ENCODE data around the gene SLC6A12.

SLC6A12 gene

DNA sequence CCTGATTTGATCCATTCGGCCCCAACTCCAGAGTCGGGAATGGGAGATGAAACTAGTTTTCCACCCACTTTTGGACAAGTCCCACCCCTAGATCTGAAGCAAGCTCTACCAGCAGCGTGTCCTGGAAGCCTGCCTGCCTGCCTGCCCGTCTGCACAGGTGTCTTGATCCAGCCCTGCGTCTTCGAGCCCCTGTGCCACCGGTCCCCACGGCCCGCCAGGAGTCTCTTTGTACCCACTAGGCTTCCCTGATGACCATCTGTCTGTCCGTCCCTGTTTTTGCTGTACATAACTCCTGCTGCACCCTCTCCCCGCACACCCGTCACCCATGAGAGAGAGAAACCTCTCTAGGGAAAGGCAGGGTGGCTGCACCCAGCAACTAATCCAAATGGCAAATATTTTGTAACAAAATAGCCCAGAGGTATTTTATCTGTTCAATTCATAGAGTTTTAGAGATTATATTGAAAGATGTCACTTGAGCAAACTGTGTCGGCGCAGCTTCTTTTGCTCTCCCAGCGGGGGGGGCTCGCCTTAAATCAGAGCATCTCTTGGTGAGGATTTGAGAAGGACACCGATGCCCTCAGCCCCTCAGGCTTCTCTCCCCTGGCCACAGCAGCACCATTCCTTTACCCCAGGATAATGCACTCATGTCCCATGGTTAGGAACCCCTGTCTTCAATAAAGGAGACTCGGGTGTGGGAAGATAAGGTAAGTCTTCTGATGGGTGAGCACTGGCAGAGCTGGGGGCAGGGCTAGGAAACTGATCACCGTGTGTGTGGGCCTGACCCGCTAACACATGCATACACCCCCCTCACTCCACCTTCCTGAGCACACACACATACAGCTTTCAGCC, 35.8 kb downstream of the SLC6A12 start:
- DNase-seq (ENCODE audit: low read depth in 2 of 2): no peak

- DNase-seq (ENCODE audit: low read depth in 2 of 2): no peak
These were observed 36.5 kb downstream of the SLC6A12 start for GRCh38 chr12:177336-177979.

DNA sequence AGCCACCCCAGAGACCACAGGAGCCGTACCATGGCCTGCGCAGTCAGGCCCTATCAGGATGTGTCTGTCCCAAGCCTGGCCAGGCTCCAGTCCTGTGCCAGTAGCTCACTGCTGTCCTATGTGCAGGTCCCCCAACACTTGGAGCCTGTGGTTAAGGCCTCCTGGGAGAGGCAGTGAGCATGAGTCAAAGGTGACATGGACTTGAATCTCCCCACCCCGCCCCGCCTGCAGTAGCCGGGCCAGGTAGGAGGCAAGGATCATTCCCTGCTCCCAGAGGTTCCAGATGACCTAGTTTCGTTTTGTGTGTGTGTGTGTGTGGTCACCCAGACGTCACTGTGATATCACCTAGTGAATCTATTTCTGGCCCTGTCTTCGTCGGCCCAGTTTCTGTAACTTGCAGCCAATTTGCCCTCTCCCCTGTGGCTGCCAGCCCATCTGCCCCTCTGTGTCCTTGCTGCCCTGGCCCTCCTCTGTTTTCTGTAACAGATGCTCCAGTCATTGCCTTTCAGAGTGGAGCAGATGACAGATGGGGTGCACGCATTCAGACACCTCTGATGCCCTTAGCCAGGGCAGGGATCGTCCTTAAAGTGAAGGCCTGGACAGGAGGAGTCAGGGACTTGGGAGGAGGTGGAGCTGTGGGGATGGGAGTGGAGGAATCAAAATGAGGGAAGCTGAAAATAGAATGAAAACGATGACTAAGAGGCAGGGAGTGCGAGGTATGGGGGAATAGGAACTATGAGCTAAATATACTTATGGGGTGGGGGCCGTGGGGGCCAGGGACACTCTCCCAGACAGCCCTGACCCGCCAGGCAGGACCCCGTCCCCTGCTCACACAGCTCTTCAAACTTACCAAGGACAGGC, 37.4 kb downstream of the SLC6A12 start:
- DNase-seq (ENCODE audit: low read depth in 2 of 2): no peak

- DNase-seq (ENCODE audit: low read depth in 2 of 2): no peak
These were observed 38.2 kb downstream of the SLC6A12 start for GRCh38 chr12:175759-176158.

- DNase-seq (ENCODE audit: low read depth in 2 of 2): no peak
These were observed 38.7 kb downstream of the SLC6A12 start for GRCh38 chr12:175250-175649.

GRCh38 chr12:174596-174995, 39.4 kb downstream of the SLC6A12 start:
- DNase-seq (ENCODE audit: low read depth in 2 of 2): no peak

- no peak for DNase-seq (ENCODE audit: low read depth in 2 of 2)
These were observed 39.8 kb downstream of the SLC6A12 start for GRCh38 chr12:174124-174523.

- DNase-seq (ENCODE audit: low read depth in 2 of 2): no peak
These were observed 41.2 kb downstream of the SLC6A12 start for GRCh38 chr12:172732-173161.

- DNase-seq (ENCODE audit: low read depth in 2 of 2): no peak
These were observed 41.9 kb downstream of the SLC6A12 start for GRCh38 chr12:171743-172676.

- no peak for DNase-seq (ENCODE audit: low read depth in 2 of 2)
These were observed 42.7 kb downstream of the SLC6A12 start for GRCh38 chr12:171276-171675.

DNA sequence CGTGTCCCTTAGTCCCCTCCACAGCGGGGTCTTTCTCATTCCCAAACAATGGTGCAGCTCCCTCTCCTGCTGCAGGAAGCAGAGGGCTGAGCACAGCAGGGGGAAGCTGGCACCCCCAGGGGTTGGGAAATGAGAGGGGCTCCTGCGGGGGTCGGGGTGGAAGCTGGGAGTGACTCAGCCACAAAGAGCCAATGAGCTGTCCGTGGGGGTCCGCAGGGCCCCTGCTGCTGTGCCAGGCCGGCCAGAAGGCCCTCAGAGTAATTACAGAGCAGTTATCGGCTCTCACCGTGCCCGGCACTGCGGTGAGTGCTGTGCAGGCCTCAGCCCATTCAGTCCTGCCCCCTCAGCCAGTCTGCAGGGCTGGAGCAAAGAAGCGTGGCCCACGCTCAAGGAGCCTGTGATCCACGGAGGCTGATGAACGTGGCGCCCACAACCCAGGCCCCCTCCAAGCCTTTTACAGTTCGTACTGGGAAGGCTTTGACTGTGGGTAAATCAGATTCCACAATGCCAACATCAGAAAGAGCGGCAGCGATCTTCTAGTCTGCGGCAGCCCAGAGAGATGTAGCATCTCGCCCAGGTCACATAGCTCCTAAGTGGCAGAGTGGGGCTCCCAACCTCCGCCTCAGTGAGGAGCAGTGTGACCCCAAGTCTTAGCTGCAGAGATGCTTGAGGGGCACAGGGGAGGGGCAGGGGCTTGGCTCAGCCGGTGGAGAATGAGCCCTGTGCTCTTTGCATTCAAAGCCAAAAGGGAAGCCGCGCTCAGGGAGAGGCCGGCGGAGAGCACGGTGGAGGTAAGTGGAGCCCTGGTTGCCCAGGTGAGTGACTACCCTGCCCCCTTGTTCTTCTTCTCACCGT, 43.4 kb downstream of the SLC6A12 start:
- no peak for DNase-seq (ENCODE audit: low read depth in 2 of 2)

- no peak for DNase-seq (ENCODE audit: low read depth in 2 of 2)
These were observed 44.2 kb downstream of the SLC6A12 start for GRCh38 chr12:169528-170370.

DNA sequence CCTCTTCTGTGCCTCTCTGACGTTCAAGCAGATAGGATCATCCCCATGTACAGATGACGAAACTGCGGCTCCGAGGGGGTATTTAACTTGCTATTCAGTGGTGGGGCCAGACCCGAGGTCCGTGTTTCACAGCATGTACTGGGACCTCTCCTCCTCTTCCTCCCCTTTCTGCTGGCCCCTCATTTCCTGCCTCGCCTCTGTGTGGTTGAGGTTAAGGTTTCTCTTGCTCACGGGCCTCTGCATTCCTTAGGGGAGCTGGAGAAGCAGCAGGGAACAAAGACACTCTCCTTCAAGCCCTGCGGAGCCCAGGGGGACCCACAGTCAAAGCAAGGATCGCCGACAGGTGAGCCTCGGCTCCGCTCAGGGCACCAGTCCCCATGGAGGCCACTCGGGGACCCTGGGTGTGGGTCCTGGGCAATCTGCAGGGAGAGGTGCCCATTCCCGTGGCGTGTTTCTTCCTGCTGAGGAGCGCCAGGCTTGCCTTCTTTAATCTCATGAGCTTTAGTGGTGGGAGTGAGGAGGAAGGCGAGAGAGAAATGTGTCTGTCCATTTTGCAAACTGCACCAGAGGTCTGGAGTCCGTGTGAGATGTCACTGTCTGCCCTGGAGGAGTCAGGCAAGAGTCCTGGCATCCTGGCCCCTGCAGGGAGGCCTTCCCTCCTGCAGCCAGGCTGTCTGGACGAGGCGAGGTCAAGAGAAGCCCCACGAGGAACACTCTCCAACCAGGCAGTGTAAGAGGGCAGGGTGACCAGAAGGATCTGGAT, 45.0 kb downstream of the SLC6A12 start:
- DNase-seq (ENCODE audit: low read depth in 2 of 2): no peak

DNA sequence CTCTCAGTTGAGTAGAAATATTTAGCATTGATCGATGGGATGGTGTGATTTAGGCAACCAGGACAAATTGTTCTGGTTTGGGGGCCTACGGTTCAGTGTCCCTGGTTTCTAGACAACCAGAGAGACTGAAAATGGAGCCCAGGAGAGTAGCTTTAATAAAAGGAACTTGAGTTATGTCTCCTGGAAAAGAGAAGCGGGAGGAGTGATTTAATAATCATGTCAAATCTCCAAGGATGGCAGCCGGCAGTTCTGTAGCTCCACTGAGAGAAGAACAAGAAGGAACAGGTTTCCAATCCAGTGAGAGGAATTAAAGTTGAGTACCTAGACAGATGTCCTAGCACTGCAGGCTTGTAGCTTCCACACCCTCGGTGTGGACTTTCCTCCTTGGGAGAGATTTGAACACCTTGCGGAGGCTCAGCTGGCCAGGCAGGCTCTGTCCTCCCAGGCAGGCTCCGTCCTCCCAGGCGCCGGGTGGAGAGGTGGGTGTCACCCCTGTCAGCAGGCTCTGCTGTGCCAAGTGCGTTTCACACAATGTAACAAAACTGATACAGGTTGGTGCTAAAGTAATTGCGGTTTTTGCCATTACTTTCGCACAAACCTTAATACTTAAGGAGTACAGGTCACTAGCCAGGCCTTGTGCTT, 45.9 kb downstream of the SLC6A12 start:
- no peak for DNase-seq (ENCODE audit: low read depth in 2 of 2)

- DNase-seq (ENCODE audit: low read depth in 2 of 2): no peak
These were observed 47.4 kb downstream of the SLC6A12 start for GRCh38 chr12:166425-167075.

DNA sequence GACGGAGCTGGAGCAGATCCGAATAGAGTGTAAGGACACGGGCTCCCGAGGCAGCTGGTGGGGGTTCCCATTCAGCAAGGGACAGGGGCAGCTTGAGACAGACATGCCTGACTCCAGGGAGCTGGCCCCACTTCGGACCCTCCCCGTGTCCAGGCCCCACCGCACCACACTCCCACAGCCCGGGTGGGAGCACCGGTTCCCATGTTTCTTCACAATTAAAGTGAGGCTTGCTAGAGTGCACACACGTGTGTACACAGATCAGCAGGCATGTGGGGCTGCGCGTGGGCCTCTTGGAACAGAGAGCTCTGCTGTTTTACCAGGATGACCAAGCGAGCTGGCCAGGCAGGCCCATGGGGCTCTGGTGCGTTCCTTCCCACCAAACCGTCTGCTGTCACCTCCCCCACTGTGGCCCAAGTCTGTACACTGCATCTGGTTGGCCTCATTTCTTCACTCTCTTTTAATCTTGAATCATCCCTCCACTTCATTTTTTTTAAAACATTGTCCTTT, 48.0 kb downstream of the SLC6A12 start:
- no peak for DNase-seq (ENCODE audit: low read depth in 2 of 2)

DNA sequence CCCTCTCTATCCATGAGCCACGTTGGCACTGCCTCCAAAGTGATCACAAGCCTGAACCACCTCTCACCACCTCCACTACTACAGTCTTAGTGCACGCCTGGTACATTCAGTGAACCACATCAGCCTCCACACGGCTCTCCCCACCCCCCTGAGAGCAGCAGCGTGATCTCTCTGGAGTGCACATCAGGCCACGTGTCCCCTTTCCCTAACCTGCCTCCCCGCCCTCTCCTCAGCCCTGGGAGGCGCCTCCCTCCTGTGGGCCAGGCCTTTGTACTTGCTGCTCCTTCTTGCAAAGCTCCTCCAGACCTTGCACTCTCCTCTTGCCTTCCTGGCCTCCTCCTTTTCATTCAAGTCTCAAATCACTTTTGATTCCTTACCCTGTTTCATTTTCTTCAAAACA, 49.8 kb downstream of the SLC6A12 start:
- no peak for DNase-seq (ENCODE audit: low read depth in 2 of 2)

All from stimulated activated CD4-positive, alpha-beta T cell treated with anti-CD3 and anti-CD28 coated beads, Interleukin-15, amount 100 ng/mL, for 48 hours (primary cell).